ENCODE measurements around the gene FKBP10. TPM values are rescaled to one million over a fixed set of nuclear protein-coding genes. Genes with fewer than 3 reads are reported as not detected.

Gene FKBP10
- total RNA-seq, 1 donor from 2014 or later: 10.4 TPM

DNA sequence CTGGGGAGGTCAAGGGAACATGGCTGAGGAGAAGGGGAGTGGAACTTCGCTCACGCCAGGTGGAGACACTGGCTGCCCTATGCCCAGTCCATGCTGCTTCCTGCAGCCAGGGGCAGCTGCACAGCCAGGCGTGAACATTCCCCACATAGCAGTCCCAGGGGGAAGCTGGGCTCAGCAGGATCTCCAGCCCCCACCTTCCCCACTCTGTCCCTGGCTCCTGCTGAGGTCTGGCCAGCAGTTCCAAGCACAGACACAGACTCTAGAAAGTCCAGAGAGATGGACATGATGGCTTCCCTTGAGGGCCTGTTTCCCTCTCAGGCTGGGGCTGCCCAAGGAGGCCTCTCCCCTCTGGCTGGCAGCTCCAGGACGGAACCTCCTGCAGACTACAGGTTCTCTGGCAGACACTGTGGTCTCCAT is 35.6 kb upstream of the FKBP10 start:
- no peaks in the 10 kb centered on the region for H3K9me3 ChIP-seq (replicated peaks)
- peak overlapping the region; percentile 97 for H3K27ac ChIP-seq (replicated peaks)
- peaks cover 13% of the 10 kb centered on the region for H3K36me3 ChIP-seq
- no peaks in the 10 kb centered on the region for H3K27me3 ChIP-seq (ENCODE audit: low read depth)
- TF ChIP-seq CTCF (IDR thresholded peaks at IDR 0.05; ENCODE audit: borderline replicate concordance): peak; percentile 77
- H3K4me1 ChIP-seq: peaks cover 100% of the 10 kb centered on the region
- H3K4me3 ChIP-seq: peak overlapping the region; percentile 39
- DNase-seq: peak; percentile 77
- intact Hi-C loops (cut with micrococcal nuclease): no loop called here

DNA sequence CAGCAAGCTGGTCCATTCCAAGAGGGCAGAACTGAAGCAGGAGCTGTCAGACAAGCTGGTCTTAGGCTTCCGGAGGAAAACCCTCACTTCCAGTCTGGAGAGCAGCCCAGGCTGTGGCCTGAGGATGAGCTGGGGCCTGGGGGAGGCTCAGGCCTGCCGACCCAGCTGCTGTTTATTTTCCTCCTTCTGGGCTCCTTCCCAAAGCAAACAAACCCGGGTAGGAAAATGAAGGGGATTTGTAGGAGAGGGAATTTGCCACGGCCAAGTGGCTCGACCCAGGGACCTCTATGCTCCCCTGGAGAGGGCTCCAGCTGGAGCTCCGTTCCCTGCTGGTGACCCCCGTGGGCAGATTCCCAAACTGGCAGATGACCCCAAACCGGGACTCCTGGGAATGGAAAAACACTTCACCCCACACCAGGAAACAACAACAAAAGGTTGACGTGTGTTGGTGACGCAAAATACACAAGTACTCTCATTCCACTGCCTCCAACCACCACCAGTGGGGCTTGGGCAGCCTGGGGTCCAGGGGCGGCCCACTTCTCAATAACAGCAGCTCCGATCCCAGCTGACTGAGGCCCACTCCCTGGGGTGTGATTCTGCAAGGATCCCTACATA is 35.1 kb upstream of the FKBP10 start:
- peak; percentile 83 for DNase-seq
- peak overlapping the region; percentile 97 for H3K27ac ChIP-seq (replicated peaks)
- H3K4me3 ChIP-seq: peak overlapping the region; percentile 39
- TF ChIP-seq CTCF (IDR thresholded peaks at IDR 0.05; ENCODE audit: borderline replicate concordance): peak; percentile 28
- H3K36me3 ChIP-seq: peaks cover 8% of the 10 kb centered on the region
- H3K4me1 ChIP-seq: peaks cover 100% of the 10 kb centered on the region
- H3K27me3 ChIP-seq (ENCODE audit: low read depth): no peaks in the 10 kb centered on the region
- intact Hi-C loops (cut with micrococcal nuclease): no loop called here
- H3K9me3 ChIP-seq (replicated peaks): no peaks in the 10 kb centered on the region

- TF ChIP-seq CTCF (IDR thresholded peaks at IDR 0.05; ENCODE audit: borderline replicate concordance): no peak
- H3K36me3 ChIP-seq: no peaks in the 10 kb centered on the region
- no peak for DNase-seq
- no peaks in the 10 kb centered on the region for H3K9me3 ChIP-seq (replicated peaks)
- intact Hi-C loops (cut with micrococcal nuclease): no loop called here
- no peaks in the 10 kb centered on the region for H3K27me3 ChIP-seq (ENCODE audit: low read depth)
- peak overlapping the region; percentile 97 for H3K27ac ChIP-seq (replicated peaks)
- H3K4me3 ChIP-seq: no peak overlapping the region
- H3K4me1 ChIP-seq: peaks cover 100% of the 10 kb centered on the region
Measured at GRCh38 chr17:41779954-41780353, 32.9 kb upstream of the FKBP10 start.

GRCh38 chr17:41781404-41782110 is 31.2 kb upstream of the FKBP10 start:
- DNase-seq: peak; percentile 54
- no peaks in the 10 kb centered on the region for H3K27me3 ChIP-seq (ENCODE audit: low read depth)
- H3K9me3 ChIP-seq (replicated peaks): no peaks in the 10 kb centered on the region
- H3K4me1 ChIP-seq: peaks cover 100% of the 10 kb centered on the region
- no peaks in the 10 kb centered on the region for H3K36me3 ChIP-seq
- intact Hi-C loops (cut with micrococcal nuclease): no loop called here
- peak overlapping the region; percentile 97 for H3K27ac ChIP-seq (replicated peaks)
- no peak for TF ChIP-seq CTCF (IDR thresholded peaks at IDR 0.05; ENCODE audit: borderline replicate concordance)
- H3K4me3 ChIP-seq: peak overlapping the region; percentile 88

- peak; percentile 11 for TF ChIP-seq CTCF (IDR thresholded peaks at IDR 0.05; ENCODE audit: borderline replicate concordance)
- Histone ChIP-seq H3K36me3 (no peaks in the 10 kb centered on the region), H3K4me1 (peaks cover 96% of the 10 kb centered on the region), H3K4me3 (peak overlapping the region; percentile 88), H3K27me3 (ENCODE audit: low read depth) (no peaks in the 10 kb centered on the region), H3K27ac (replicated peaks) (peak overlapping the region; percentile 97), H3K9me3 (replicated peaks) (no peaks in the 10 kb centered on the region)
- intact Hi-C loops (cut with micrococcal nuclease): no loop called here
- DNase-seq: peak; percentile 84
Measured at GRCh38 chr17:41782142-41782541, 30.7 kb upstream of the FKBP10 start.
